SU-DHL-6 (cell line): ENCODE results near the gene PMEPA1.

Source experiments
- CTCF ChIP-seq: fragments of 200-600 bp; sonication (generic); IDR thresholded peaks from one replicate; pipeline ENCODE4 v1.5.1; 2017; ENCODE audit warnings: antibody characterized with exemption, mild to moderate bottlenecking, low read length, moderate library complexity; ENCODE audit not compliant: insufficient read depth, poor library complexity, severe bottlenecking
- EZH2phosphoT487 ChIP-seq: fragments of 200-600 bp; sonication (generic), shearing (Covaris generic); conservative IDR thresholded peaks from 2 replicates; pipeline ENCODE4 v1.6.1; 2018; ENCODE audit warnings: mild to moderate bottlenecking, antibody characterized with exemption, low read length, moderate library complexity, mixed read lengths

GRCh38 chr20:57666834-57667157 is 43.0 kb downstream of the PMEPA1 start:
- no peak for TF ChIP-seq CTCF
- TF ChIP-seq EZH2phosphoT487, result no peak
